ENCODE results near the gene ACACB.

DNA sequence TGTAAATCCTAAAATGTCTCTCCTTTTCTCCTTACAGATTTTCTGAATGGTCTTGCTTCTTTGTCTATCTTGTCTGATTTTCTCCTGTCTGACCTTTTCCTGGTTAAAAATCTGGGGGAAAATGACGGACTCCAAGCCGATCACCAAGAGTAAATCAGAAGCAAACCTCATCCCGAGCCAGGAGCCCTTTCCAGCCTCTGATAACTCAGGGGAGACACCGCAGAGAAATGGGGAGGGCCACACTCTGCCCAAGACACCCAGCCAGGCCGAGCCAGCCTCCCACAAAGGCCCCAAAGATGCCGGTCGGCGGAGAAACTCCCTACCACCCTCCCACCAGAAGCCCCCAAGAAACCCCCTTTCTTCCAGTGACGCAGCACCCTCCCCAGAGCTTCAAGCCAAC, 23.0 kb downstream of the ACACB start:
- TF ChIP-seq, protein P1, sequence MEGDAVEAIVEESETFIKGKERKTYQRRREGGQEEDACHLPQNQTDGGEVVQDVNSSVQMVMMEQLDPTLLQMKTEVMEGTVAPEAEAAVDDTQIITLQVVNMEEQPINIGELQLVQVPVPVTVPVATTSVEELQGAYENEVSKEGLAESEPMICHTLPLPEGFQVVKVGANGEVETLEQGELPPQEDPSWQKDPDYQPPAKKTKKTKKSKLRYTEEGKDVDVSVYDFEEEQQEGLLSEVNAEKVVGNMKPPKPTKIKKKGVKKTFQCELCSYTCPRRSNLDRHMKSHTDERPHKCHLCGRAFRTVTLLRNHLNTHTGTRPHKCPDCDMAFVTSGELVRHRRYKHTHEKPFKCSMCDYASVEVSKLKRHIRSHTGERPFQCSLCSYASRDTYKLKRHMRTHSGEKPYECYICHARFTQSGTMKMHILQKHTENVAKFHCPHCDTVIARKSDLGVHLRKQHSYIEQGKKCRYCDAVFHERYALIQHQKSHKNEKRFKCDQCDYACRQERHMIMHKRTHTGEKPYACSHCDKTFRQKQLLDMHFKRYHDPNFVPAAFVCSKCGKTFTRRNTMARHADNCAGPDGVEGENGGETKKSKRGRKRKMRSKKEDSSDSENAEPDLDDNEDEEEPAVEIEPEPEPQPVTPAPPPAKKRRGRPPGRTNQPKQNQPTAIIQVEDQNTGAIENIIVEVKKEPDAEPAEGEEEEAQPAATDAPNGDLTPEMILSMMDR (IDR thresholded peaks at IDR 0.05), result no peak
- TF ChIP-seq POLR2A (IDR thresholded peaks at IDR 0.05), result no peak

Measured in vagina (tissue), 2 donors.